K562 (cell line): ENCODE results near the gene RELL2. TPM values are rescaled to one million over a fixed set of nuclear protein-coding genes. Genes with fewer than 3 reads are reported as not detected.

Source experiments
- ARID3A ChIP-seq: IDR thresholded peaks from 2 replicates; pipeline ENCODE4 v1.6.1; 2012; ENCODE audit warnings: low read depth, low read length, improper control_type of control experiment, borderline replicate concordance
- BCL6 ChIP-seq: fragments of 250-450 bp; sonication (Bioruptor Pico); IDR thresholded peaks from 2 replicates; pipeline ENCODE4 v1.4.0; 2020
- BRF1 ChIP-seq: IDR thresholded peaks from 3 replicates; pipeline ENCODE4 v1.6.1; 2011; ENCODE audit warnings: borderline replicate concordance, mild to moderate bottlenecking; ENCODE audit not compliant: insufficient read length; ENCODE audit errors: extremely low read depth
- CCNT2 ChIP-seq: IDR thresholded peaks from 2 replicates; pipeline ENCODE4 v1.6.1; 2011; ENCODE audit warnings: borderline replicate concordance, low read depth, mild to moderate bottlenecking, moderate library complexity, mixed read lengths, low read length; ENCODE audit not compliant: insufficient read length; ENCODE audit errors: extremely low read depth
- KDM5B ChIP-seq: fragments of 200-600 bp; sonication (generic); IDR thresholded peaks from 2 replicates; pipeline ENCODE4 v1.6.1; 2012; ENCODE audit warnings: low read depth, mild to moderate bottlenecking, moderate library complexity, low read length, control low read depth, inconsistent platforms; ENCODE audit not compliant: insufficient replicate concordance
- RERE ChIP-seq: sonication (generic); formaldehyde crosslinking; IDR thresholded peaks from 2 replicates; pipeline ENCODE4 v1.8.0; 2023; ENCODE audit warnings: missing genetic modification reagents, mild to moderate bottlenecking, borderline replicate concordance
- STAT5A ChIP-seq: IDR thresholded peaks from 2 replicates; pipeline ENCODE4 v1.6.1; 2012; ENCODE audit warnings: low read length, inconsistent platforms, borderline replicate concordance
- U2AF2 ChIP-seq: fragments of 200-400 bp; formaldehyde crosslinking; optimal IDR thresholded peaks from 2 replicates; pipeline ENCODE3; 2017; ENCODE audit warnings: low read depth, mild to moderate bottlenecking, low read length
- ZEB2 ChIP-seq: fragments of 450-650 bp; IDR thresholded peaks from 2 replicates; pipeline ENCODE4 v1.6.1; 2016
- ZNF232 ChIP-seq: sonication (generic); formaldehyde crosslinking; IDR thresholded peaks from 2 replicates; pipeline ENCODE4 v1.8.0; 2022; ENCODE audit warnings: mild to moderate bottlenecking, missing genetic modification reagents
- ZNF41 ChIP-seq: fragments of 250-450 bp; sonication (Bioruptor Pico); conservative IDR thresholded peaks from 2 replicates; pipeline ENCODE4 v1.4.0; 2020; ENCODE audit warnings: mild to moderate bottlenecking
- polyA plus RNA-seq, 8 experiments: library from polyadenylated mRNA; depleted of rRNA in 4 of 8; stranded (reverse) in 5 of 8; unstranded in 3 of 8; fragments of >200 nt; fragmentation: Nextera tagmentation in 2 of 8; fragmentation: Illumina TruSeq in 1 of 8; extraction: Ambion mirVana in 2 of 8; extraction: Trizol in 1 of 8; gene quantifications; 2 replicates each; pipeline versions ENCODE4 v1.2.1 to v1.2.3, GENCODE V29; 2011 to 2014; ENCODE audit warnings: inconsistent platforms in 1 of 8, missing spikeins in 1 of 8
- total RNA-seq, 7 experiments: library from RNA; depleted of rRNA in 6 of 7; stranded (reverse); fragments of >200 nt in 6 of 7; fragmentation: Illumina TruSeq in 2 of 7; extraction: Trizol in 2 of 7; gene quantifications; 2 replicates each; pipeline versions ENCODE4 v1.2.1 to v1.2.3, GENCODE V29; 2011 to 2021; ENCODE audit warnings: low replicate concordance in 1 of 7
- TF ChIP-seq, protein P1 (sequence below): fragments of 250-450 bp; sonication (Bioruptor Pico); IDR thresholded peaks from 2 replicates; pipeline ENCODE4 v1.5.0; 2021
- TF ChIP-seq, protein P2 (sequence below): sonication (generic); formaldehyde crosslinking; IDR thresholded peaks from 2 replicates; pipeline ENCODE4 v1.4.0; 2020; ENCODE audit warnings: mild to moderate bottlenecking, missing genetic modification reagents
- TF ChIP-seq, protein P3 (sequence below): fragments of 250-450 bp; sonication (Bioruptor Pico); IDR thresholded peaks from 2 replicates; pipeline ENCODE4 v1.8.0; 2021; ENCODE audit warnings: moderate library complexity, mild to moderate bottlenecking, inconsistent platforms
- TF ChIP-seq, protein P4 (sequence below): sonication (generic); formaldehyde crosslinking; IDR thresholded peaks from 2 replicates; pipeline ENCODE4 v1.8.0; 2022; ENCODE audit warnings: mild to moderate bottlenecking, missing genetic modification reagents

RELL2 gene
- total and polyA plus RNA-seq, 9 of the 15 experiments (the other 6 are each of a cell fraction or from before 2014, with no cell fraction given) = 0.06 to 36.0 (median 14.3) TPM

- TF ChIP-seq, protein P1, sequence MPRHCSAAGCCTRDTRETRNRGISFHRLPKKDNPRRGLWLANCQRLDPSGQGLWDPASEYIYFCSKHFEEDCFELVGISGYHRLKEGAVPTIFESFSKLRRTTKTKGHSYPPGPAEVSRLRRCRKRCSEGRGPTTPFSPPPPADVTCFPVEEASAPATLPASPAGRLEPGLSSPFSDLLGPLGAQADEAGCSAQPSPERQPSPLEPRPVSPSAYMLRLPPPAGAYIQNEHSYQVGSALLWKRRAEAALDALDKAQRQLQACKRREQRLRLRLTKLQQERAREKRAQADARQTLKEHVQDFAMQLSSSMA = no peak
- TF ChIP-seq CCNT2 = peak; percentile 54
- TF ChIP-seq, protein P2, sequence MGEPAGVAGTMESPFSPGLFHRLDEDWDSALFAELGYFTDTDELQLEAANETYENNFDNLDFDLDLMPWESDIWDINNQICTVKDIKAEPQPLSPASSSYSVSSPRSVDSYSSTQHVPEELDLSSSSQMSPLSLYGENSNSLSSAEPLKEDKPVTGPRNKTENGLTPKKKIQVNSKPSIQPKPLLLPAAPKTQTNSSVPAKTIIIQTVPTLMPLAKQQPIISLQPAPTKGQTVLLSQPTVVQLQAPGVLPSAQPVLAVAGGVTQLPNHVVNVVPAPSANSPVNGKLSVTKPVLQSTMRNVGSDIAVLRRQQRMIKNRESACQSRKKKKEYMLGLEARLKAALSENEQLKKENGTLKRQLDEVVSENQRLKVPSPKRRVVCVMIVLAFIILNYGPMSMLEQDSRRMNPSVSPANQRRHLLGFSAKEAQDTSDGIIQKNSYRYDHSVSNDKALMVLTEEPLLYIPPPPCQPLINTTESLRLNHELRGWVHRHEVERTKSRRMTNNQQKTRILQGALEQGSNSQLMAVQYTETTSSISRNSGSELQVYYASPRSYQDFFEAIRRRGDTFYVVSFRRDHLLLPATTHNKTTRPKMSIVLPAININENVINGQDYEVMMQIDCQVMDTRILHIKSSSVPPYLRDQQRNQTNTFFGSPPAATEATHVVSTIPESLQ (CRISPR knock-in tag) = 0 out of 2 replicates have a peak, but pooled peaks have one; percentile 58
- no peak for TF ChIP-seq BCL6 (CRISPR knock-in tag)
- TF ChIP-seq RERE (CRISPR knock-in tag) = no peak
- no peak for TF ChIP-seq BRF1
- TF ChIP-seq, protein P3, sequence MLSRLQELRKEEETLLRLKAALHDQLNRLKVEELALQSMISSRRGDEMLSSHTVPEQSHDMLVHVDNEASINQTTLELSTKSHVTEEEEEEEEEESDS (CRISPR knock-in tag) = no peak
- no peak for TF ChIP-seq U2AF2
- no peak for TF ChIP-seq STAT5A
- no peak for TF ChIP-seq ZNF232 (CRISPR knock-in tag)
- no peak for TF ChIP-seq ZEB2
- TF ChIP-seq KDM5B = no peak
- TF ChIP-seq ZNF41 = peak; percentile 41; the same call in 1 of the 2 replicates
- TF ChIP-seq, protein P4, sequence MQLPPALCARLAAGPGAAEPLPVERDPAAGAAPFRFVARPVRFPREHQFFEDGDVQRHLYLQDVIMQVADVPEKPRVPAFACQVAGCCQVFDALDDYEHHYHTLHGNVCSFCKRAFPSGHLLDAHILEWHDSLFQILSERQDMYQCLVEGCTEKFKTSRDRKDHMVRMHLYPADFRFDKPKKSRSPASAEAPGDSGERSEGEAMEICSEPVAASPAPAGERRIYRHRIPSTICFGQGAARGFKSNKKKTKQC (CRISPR knock-in tag) = no peak
- no peak for TF ChIP-seq ARID3A
Measured at GRCh38 chr5:141681695-141682641, 45.2 kb downstream of the RELL2 start, which contains the start of gene ARAP3 (continued).
